Ovary (tissue), 9 donors: ENCODE measurements around the gene MAP7D3. TPM values are rescaled to one million over a fixed set of nuclear protein-coding genes. Genes with fewer than 3 reads are reported as not detected.
A peak's percentile ranks its signal among the peaks of the same experiment; 100 is the strongest.

Source experiments
- DNase-seq, 5 donors: peaks; one replicate each; pipeline ENCODE4 v3.0.0-alpha.2; 2019 to 2020
- H3K27ac ChIP-seq, 2 donors: fragments of 200-600 bp; one replicate each; pipeline versions ENCODE4 v1.5.1 to v1.8.0; 2019 to 2022
- H3K27me3 ChIP-seq: fragments of 200-600 bp; one replicate; pipeline ENCODE4 v1.8.0; 2022
- H3K36me3 ChIP-seq: fragments of 200-600 bp; sonication (generic); one replicate; pipeline ENCODE4 v1.5.1; 2019
- H3K4me1 ChIP-seq: one replicate; pipeline ENCODE4 v1.8.1; 2013; ENCODE audit warnings: mild to moderate bottlenecking, moderate library complexity; ENCODE audit not compliant: insufficient read depth
- H3K4me3 ChIP-seq: fragments of 200-600 bp; sonication (generic); one replicate; pipeline ENCODE4 v1.5.1; 2017
- H3K9me3 ChIP-seq, 2 donors: fragments of 200-600 bp in 1 of 2; sonication (generic) in 1 of 2; one replicate each; pipeline versions ENCODE4 v1.5.1 to v1.8.1; 2013 to 2019; ENCODE audit warnings: mild to moderate bottlenecking in 1 of 2, moderate library complexity in 1 of 2
- CTCF ChIP-seq, 3 donors: fragments of 450-650 bp in 2 of 3; fragments of 200-600 bp in 1 of 3; IDR thresholded peaks; one replicate each; pipeline versions ENCODE4 v1.5.1 to v1.8.0; 2016 to 2022; ENCODE audit warnings: antibody characterized with exemption in 3 of 3, mild to moderate bottlenecking in 1 of 3
- EP300 ChIP-seq: sonication (generic); formaldehyde crosslinking; IDR thresholded peaks from one replicate; pipeline ENCODE4 v1.6.1; 2017; ENCODE audit warnings: antibody characterized with exemption
- POLR2A ChIP-seq: fragments of 450-650 bp; IDR thresholded peaks from one replicate; pipeline ENCODE4 v1.6.1; 2017; ENCODE audit warnings: antibody characterized with exemption, mild to moderate bottlenecking, moderate library complexity
- WGBS, 3 donors: extraction: QIAGEN DNeasy Blood & Tissue Kit in 1 of 3; methylation state at CpG; one replicate each; pipeline versions ENCODE4 v1.1.5 to v1.1.7; 2013 to 2017; 5-methylcytosine and 5-hydroxymethylcytosine counted together
- intact Hi-C, 4 donors: fragments of 100-400 bp; cut with DNase I; formaldehyde crosslinking; loops; one replicate each; pipeline versions ENCODE4 v1.11.0 to v1.15.1; 2022 to 2023
- polyA plus RNA-seq, 2 donors: library from polyadenylated mRNA; stranded (reverse); fragments of 200-250 nt in 1 of 2; fragments of 350-450 nt in 1 of 2; fragmentation: Illumina TruSeq in 1 of 2; extraction: RNeasy Lipid Tissue Mini Kit (QIAGEN cat#74804) in 1 of 2; gene quantifications; one replicate each; pipeline ENCODE4 v1.2.3, GENCODE V29; 2013 to 2014
- total RNA-seq, 7 donors: library from RNA; depleted of rRNA in 2 of 7; stranded (reverse); fragments of >200 nt in 2 of 7; fragmentation: NEBNext Ultra II Directional in 3 of 7; extraction: Animal tissue kit (Norgen Biotek cat#: 25700) in 3 of 7; gene quantifications; one replicate each; pipeline versions ENCODE4 v1.1.0 to v1.2.4, GENCODE V29; 2016 to 2023
- donor health status: DM: no; HTN: no; CAD: no; lungs with moderate emphysema.
- donor health status: DM: no; HTN: no; CAD: no.
- donor health status: Bipolar disorder and iron deficiency.
- donor health status: DM: yes; HTN: yes; CAD: no.
- donor health status: DM: no; HTN: no; CAD: no.
- donor health status: DM: yes; HTN: yes; CAD: no.

Gene MAP7D3
- total and polyA plus RNA-seq, 9 donors = 11.6 to 42.3 (median 29.3) TPM

GRCh38 chrX:136207546-136207945 is 43.7 kb downstream of the MAP7D3 start:
- DNase-seq = no peak
- H3K9me3 ChIP-seq = no peaks in the 10 kb centered on the region
- H3K4me1 ChIP-seq = peaks cover 3% of the 10 kb centered on the region
- H3K36me3 ChIP-seq = no peaks in the 10 kb centered on the region
- no peaks in the 10 kb centered on the region for H3K27me3 ChIP-seq
- WGBS, 3 donors = 74 to 75% (median 74%) methylated on average over 4 of the region's 4 CpGs
- intact Hi-C loops = loop anchor here in 1 of 4 donors (5.0 to 10.0 kb wide), 3 partner anchors 35 to 173 kb away; no protein-coding TSS in a partner anchor
- H3K27ac ChIP-seq = no peak overlapping the region
- H3K4me3 ChIP-seq = no peak overlapping the region
- no peak for TF ChIP-seq EP300
- TF ChIP-seq CTCF (IDR thresholded peaks at IDR 0.05) = no peak
- TF ChIP-seq POLR2A = no peak

- no peaks in the 10 kb centered on the region for H3K9me3 ChIP-seq
- WGBS, 3 donors = 61 to 68% (median 67%) methylated on average over 6 of the region's 6 CpGs
- no peak overlapping the region for H3K27ac ChIP-seq
- TF ChIP-seq EP300 = no peak
- TF ChIP-seq POLR2A = no peak
- no peak for TF ChIP-seq CTCF (IDR thresholded peaks at IDR 0.05)
- no peaks in the 10 kb centered on the region for H3K36me3 ChIP-seq
- intact Hi-C loops = loop anchor here in 1 of 4 donors (5.0 to 10.0 kb wide), 3 partner anchors 35 to 172 kb away; no protein-coding TSS in a partner anchor
- H3K4me3 ChIP-seq = no peak overlapping the region
- no peaks in the 10 kb centered on the region for H3K27me3 ChIP-seq
- DNase-seq = no peak
- H3K4me1 ChIP-seq = peaks cover 3% of the 10 kb centered on the region
Observed at GRCh38 chrX:136206916-136207315, 44.3 kb downstream of the MAP7D3 start.

- Histone ChIP-seq H3K4me3 (no peak overlapping the region), H3K4me1 (peaks cover 3% of the 10 kb centered on the region), H3K9me3 (no peaks in the 10 kb centered on the region), H3K27ac (no peak overlapping the region), H3K36me3 (no peaks in the 10 kb centered on the region), H3K27me3 (no peaks in the 10 kb centered on the region)
- DNase-seq = no peak
- 79 to 89% (median 83%) methylated on average over 8 of the region's 8 CpGs for WGBS, 3 donors
- intact Hi-C loops = loop anchor here in 1 of 4 donors (5.0 to 10.0 kb wide), 3 partner anchors 34 to 171 kb away; no protein-coding TSS in a partner anchor
- TF ChIP-seq CTCF (IDR thresholded peaks at IDR 0.05) = no peak
Observed at GRCh38 chrX:136205882-136206380, 45.3 kb downstream of the MAP7D3 start.

- Histone ChIP-seq H3K4me3 (no peak overlapping the region), H3K4me1 (peaks cover 3% of the 10 kb centered on the region), H3K27me3 (no peaks in the 10 kb centered on the region), H3K36me3 (no peaks in the 10 kb centered on the region), H3K9me3 (no peaks in the 10 kb centered on the region), H3K27ac (no peak overlapping the region)
- 41 to 52% (median 51%) methylated on average over 2 of the region's 2 CpGs for WGBS, 3 donors
- peak in 1 of 5 donors; percentile 45 for DNase-seq
- TF ChIP-seq POLR2A = no peak
- no peak for TF ChIP-seq CTCF (IDR thresholded peaks at IDR 0.05)
- no peak for TF ChIP-seq EP300
- intact Hi-C loops = loop anchor here in 2 of 4 donors (5.0 to 10.0 kb wide), 3 partner anchors 37 to 170 kb away; no protein-coding TSS in a partner anchor
Observed at GRCh38 chrX:136204571-136204970, 46.6 kb downstream of the MAP7D3 start.
